ENCODE data around the gene PPP4R3C.

DNA sequence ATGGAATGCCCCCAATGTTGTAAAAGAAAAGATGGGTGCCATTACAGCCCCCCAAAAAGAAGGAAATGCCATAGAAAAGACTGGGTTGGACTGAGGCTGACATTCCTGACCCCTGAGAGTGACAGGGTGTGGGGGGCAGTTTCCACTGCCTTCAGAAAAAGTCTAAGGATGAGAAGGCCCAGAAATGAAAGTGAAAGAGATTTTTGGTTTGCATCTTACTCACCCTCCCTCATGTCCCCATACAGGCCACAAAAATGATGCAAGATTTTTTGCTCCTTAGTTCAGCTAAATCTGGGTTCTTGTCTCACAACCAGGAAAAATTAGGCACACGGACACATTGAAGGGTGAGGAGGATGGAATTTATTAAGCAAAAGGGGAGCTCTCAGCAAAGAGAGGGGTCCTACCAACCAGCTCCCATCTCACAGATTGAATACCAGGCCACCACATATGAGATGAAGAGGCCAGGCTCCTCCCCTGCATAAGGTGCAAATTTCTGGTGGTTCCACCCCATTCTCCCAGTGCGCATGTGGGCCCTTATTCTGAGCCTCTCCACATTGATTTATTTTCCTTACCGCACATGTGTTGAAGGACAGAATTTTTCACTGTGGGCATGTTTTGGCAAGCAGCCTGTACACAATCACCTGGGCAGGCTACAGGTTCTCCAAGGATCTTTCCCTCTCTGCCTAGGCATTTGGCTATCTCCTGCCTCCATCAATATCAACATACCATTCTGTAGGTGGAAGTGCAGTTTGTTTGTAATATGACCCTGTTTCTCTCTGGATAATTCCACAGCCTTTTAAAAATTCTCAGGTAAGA lies 18.8 kb downstream of the PPP4R3C start:
- TF ChIP-seq CTCF (IDR thresholded peaks at IDR 0.05) (no peak), EZH2 (IDR thresholded peaks at IDR 0.05; ENCODE audit: borderline replicate concordance, insufficient read depth, low read depth, low read length, poor library complexity, severe bottlenecking) (no peak)

Data from B cell (primary cell).